GM12873 (cell line): Measurements from ENCODE around the gene ADK.
A peak's percentile ranks its signal among the peaks of the same experiment; 100 is the strongest.

Source experiments
- CTCF ChIP-seq: IDR thresholded peaks from 2 replicates; pipeline ENCODE4 v1.5.1; 2012; ENCODE audit warnings: low read depth, mild to moderate bottlenecking, moderate library complexity, low read length, control low read depth; ENCODE audit not compliant: insufficient read depth; ENCODE audit errors: missing control alignments

The ADK gene

GRCh38 chr10:74415146-74415839, 264.3 kb downstream of the ADK start:
- TF ChIP-seq CTCF, result no peak

GRCh38 chr10:74417397-74417796, 266.4 kb downstream of the ADK start:
- TF ChIP-seq CTCF, result no peak

GRCh38 chr10:74418285-74418872, 267.4 kb downstream of the ADK start:
- TF ChIP-seq CTCF, result no peak

GRCh38 chr10:74419491-74419951, 268.5 kb downstream of the ADK start:
- TF ChIP-seq CTCF, result no peak

GRCh38 chr10:74419958-74420375, 268.9 kb downstream of the ADK start:
- peak; percentile 49 for TF ChIP-seq CTCF

- TF ChIP-seq CTCF, result no peak
Observed at GRCh38 chr10:74424565-74424964, 273.5 kb downstream of the ADK start.

- no peak for TF ChIP-seq CTCF
Observed at GRCh38 chr10:74425456-74426001, 274.5 kb downstream of the ADK start.
